Testis (tissue), 2 donors: Measurements from ENCODE around the gene ASPHD1.

ENCODE experiments used
- POLR2A ChIP-seq: fragments of 450-650 bp; IDR thresholded peaks from one replicate; pipeline ENCODE4 v1.6.1; 2017; ENCODE audit warnings: antibody characterized with exemption, mild to moderate bottlenecking, moderate library complexity
- TF ChIP-seq, protein P1 (sequence below), 3 experiments: fragments of 450-650 bp in 2 of 3; fragments of 200-600 bp in 1 of 3; sonication (generic) in 1 of 3; IDR thresholded peaks; one replicate each; pipeline ENCODE4 v1.5.1; 2016 to 2019; ENCODE audit warnings: antibody characterized with exemption in 3 of 3, mild to moderate bottlenecking in 2 of 3, moderate library complexity in 1 of 3

DNA sequence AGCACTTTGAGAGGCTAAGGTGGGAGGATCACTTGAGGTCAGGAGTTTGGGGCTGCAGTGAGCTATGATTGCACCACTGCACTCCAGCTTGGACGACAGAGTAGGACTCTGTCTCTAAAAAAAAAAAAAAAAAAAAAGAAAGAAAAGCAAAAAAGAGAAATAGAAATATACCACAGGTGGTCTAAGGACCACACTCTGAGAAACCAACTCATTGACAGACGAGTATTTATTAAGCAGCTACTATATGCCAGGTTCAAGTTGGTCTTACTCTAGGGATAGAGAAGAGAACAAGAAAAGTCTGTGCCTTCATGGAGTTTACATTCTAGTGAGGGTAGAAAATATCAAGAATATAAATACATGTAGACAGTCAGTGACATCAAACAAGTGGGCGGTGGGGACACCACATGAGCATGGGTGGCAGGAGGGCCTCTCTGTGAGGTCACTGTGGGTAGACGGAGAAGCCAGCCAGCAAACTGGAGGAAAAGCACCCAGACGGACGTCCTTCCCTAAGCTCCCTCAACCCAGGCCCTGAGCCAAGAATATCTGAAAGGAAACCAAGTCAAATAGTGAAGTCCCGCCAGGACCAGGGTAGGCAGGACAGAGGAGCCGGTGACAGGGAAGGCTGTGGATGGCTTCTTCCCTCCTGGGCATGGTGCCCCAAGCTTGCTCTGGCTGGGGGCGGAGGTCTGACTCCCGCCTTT lies 42.0 kb upstream of the ASPHD1 start:
- TF ChIP-seq, protein P1, sequence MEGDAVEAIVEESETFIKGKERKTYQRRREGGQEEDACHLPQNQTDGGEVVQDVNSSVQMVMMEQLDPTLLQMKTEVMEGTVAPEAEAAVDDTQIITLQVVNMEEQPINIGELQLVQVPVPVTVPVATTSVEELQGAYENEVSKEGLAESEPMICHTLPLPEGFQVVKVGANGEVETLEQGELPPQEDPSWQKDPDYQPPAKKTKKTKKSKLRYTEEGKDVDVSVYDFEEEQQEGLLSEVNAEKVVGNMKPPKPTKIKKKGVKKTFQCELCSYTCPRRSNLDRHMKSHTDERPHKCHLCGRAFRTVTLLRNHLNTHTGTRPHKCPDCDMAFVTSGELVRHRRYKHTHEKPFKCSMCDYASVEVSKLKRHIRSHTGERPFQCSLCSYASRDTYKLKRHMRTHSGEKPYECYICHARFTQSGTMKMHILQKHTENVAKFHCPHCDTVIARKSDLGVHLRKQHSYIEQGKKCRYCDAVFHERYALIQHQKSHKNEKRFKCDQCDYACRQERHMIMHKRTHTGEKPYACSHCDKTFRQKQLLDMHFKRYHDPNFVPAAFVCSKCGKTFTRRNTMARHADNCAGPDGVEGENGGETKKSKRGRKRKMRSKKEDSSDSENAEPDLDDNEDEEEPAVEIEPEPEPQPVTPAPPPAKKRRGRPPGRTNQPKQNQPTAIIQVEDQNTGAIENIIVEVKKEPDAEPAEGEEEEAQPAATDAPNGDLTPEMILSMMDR (IDR thresholded peaks at IDR 0.05), result no peak
- TF ChIP-seq POLR2A, result no peak
